ENCODE results near the gene SYT7.

SYT7 gene

DNA sequence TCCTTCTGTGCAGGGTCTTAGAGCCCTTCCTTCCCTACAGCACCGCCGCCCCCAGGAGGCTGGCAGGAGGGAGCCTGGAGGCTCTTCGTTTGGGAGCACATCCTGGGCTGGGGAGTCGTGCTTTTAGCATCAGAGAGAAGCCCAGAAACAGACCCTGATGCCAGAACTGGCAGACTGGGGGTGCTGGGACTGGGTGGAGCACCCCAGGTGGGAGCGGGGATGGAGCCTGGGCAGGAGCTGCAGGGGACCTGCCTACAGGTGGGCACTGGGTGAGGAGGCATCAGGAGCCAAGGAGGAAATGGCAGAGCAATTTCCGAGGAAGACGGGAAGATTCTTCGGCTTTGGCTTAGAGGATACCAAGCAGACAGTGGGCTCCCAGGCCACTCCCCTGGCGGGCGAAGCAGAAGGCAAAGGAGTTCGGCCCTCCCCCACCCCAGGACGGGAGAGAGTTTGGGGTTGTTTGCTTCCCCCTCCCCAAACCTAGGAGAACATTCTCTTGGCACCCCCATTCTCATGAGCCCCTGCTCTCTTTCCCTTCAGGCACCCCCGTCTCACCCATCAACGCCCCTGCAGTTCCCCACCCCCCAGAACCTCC lies 1.1 kb downstream of the SYT7 start:
- TF ChIP-seq, protein P1, sequence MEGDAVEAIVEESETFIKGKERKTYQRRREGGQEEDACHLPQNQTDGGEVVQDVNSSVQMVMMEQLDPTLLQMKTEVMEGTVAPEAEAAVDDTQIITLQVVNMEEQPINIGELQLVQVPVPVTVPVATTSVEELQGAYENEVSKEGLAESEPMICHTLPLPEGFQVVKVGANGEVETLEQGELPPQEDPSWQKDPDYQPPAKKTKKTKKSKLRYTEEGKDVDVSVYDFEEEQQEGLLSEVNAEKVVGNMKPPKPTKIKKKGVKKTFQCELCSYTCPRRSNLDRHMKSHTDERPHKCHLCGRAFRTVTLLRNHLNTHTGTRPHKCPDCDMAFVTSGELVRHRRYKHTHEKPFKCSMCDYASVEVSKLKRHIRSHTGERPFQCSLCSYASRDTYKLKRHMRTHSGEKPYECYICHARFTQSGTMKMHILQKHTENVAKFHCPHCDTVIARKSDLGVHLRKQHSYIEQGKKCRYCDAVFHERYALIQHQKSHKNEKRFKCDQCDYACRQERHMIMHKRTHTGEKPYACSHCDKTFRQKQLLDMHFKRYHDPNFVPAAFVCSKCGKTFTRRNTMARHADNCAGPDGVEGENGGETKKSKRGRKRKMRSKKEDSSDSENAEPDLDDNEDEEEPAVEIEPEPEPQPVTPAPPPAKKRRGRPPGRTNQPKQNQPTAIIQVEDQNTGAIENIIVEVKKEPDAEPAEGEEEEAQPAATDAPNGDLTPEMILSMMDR (conservative IDR thresholded peaks at IDR 0.05), result 0 out of 2 replicates have a peak, but pooled peaks have one; percentile 14

DNA sequence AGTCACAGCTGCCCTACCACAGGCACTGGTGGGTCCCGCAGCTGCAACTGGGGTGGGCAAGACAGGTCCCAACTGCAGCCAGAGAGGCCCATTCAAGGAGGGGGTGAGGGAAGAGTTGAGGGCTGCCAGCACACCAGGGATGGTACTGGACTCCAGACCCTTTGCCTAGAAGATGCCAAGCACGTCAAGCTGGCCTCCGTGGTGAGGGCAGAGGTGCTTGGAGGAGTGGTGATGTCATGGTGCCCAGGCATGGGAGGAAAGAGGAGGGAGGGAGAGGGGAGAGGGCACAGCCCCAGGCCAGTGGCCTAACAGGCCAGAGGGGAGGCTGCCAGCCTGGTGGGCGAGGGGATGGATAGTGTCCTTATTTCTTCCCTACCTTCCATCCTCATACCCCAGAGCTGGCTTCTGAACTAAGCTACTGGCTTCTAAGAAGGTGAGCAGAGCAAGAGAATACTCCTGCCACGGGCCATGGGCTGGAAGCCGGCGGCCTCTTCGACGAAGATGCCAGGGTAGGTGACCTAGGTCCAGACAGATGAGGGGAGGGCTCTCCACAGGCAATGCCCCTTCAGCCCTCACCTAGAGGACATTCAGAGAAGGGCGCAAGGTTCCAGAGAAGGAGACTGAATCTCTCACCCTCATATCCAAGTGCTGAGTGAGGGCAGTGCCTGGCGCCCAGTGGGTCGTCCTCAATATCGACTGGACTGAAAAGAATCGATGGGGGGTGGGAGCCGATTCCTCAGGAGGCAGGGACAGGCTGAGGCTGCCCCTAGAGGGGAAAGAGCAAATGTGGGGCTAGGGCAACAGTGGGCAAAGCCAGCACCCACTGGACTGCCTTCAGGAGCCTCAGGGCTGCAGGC lies 1.8 kb downstream of the SYT7 start:
- TF ChIP-seq, protein P1 (conservative IDR thresholded peaks at IDR 0.05), result peak; percentile 44
- peak overlapping the region; percentile 95 for H3K27ac ChIP-seq

More for the DNA sequence above, 1.1 kb downstream of the SYT7 start:
- H3K27ac ChIP-seq, result peak overlapping the region; percentile 95

DNA sequence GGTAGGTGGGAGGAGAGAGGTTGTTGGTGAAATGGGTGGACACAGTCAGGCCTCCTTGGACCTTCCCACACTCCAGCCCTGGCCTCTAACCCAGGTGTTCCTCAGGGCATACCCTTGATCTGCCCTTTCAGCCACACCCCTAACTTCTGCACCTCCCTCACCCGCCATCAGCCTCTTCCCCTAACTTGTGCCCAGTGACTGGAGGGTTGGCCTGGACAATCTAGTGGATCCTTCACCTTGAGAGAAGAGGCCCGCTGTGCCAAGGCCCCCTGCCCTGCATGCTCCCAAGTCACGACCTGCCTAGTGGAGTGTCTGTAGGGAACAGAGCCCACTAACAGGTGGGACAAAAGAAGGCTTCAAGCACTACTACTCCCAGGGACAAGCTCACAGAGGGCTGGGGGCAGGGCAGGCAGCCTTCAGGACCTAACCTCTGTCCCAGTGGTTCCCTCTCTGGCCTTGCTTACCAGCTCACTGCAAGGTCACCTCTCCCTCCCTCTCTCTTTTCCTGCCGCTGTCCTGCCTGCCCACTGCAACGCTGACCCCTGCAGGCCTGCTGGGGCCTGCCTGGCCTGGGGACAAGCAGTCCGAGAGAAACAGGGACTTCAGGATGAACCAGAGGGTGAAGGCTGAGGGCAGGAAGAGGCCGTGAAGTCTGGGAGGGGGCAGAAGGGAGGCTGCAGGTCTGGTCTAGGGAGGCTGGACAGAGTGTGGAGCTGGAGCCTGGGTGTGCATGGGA lies 3.3 kb downstream of the SYT7 start:
- TF ChIP-seq, protein P1 (conservative IDR thresholded peaks at IDR 0.05), result peak; percentile 74
- H3K27ac ChIP-seq, result peak overlapping the region; percentile 95; the same call in 1 of the 2 replicates

DNA sequence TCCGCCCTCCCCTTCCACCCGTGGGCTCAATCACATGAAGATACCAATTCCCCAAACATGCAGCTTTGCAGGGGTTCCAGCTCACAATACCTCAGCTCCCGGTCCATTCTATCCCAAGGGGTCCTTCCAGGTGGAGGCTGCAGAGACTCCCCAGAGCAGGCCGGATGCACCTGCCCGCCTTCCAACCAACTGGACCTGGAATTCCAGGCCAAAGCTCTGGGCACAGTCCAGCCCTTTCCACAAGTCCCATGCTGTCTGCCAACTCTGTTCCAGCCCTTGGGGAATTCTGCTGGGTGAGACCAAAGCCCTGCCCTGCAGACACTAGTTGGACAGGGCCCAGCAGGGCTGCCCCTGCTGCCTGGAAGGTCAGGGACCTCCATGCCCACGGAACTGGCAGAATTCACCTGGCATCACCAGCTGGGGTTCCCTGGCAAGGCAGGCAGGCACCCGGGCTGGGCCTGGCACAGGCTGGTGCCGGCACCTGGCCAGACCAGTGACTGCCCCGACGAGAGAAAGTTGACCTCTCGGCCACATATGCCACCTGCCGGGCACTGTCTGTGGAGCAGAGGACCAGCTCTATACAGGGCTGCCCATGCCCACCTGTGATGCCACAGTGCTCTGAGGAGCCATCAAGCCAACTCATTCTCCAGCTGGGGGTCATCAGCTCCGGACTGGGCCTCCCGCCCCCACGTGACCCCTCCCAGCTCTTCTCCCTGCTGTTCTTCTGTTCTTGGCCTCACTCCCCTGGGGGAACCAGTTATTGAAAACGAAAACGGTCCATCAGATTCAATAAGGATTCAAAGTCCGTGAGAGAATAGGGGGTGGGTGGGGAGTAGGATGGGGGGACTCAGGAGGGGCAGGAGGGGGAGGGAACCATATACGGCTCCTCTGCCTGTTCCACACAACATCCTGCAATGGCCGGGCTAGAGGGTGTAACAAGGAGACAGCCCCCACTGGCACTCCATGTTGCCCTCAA lies 4.7 kb downstream of the SYT7 start:
- TF ChIP-seq, protein P1 (conservative IDR thresholded peaks at IDR 0.05), result no peak
- peak overlapping the region; percentile 95; the same call in 1 of the 2 replicates for H3K27ac ChIP-seq

DNA sequence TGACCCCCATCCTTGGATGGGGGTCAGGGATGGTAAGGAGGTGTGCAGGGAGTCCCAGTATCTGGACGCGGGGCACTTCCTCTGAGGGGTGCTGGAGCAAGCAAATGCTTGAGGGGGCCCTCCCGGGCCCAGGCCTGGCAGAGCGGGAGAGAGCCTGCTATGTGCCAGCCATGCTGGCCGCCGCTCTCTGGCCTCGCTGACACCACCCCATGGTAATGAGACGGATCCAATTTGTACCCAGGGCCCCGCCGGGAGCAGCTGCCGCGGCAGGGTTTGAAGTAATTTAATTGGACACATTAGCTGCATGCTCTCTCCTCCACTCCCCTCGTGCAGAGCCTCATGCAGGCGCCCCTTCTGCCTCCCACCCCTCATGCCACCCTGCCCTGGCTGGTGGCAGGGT lies 6.3 kb downstream of the SYT7 start:
- no peak overlapping the region for H3K27ac ChIP-seq

DNA sequence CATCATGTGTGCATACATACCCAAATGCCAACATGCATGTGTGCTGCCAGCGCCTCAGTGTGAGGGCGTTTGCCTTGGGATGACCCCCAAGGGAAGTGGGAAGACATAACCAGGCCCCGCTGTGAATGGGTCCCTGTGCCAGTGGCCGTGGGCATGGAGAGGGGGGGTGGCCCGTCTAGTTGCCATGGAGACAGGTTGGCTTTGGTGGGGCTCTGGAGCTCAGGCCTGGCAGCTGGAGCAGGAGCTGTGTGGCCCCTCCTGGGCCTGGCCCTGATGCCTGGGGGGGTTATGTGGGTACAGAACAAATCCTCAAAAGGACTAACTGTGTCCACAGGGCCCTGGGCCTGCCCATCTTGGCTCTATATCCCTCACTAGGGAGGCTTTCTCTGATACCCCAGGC lies 8.0 kb downstream of the SYT7 start:
- H3K27ac ChIP-seq, result no peak overlapping the region
- TF ChIP-seq, protein P1 (conservative IDR thresholded peaks at IDR 0.05), result no peak

More for the DNA sequence above, 6.3 kb downstream of the SYT7 start:
- TF ChIP-seq, protein P1 (conservative IDR thresholded peaks at IDR 0.05), result no peak
